ENCODE results near the gene KLF17.

GRCh38 chr1:44071461-44071860, 47.2 kb upstream of the KLF17 start:
- TF ChIP-seq POLR2A (IDR thresholded peaks at IDR 0.05) (no peak), CTCF (IDR thresholded peaks at IDR 0.05) (no peak), EP300 (IDR thresholded peaks at IDR 0.05) (no peak)

All from tibial nerve (tissue), 4 donors.